ENCODE data around the gene NKAIN4. TPM values are rescaled to one million over a fixed set of nuclear protein-coding genes. Genes with fewer than 3 reads are reported as not detected.

The NKAIN4 gene
- total RNA-seq, 1 experiment from 2014 or later: not detected

DNA sequence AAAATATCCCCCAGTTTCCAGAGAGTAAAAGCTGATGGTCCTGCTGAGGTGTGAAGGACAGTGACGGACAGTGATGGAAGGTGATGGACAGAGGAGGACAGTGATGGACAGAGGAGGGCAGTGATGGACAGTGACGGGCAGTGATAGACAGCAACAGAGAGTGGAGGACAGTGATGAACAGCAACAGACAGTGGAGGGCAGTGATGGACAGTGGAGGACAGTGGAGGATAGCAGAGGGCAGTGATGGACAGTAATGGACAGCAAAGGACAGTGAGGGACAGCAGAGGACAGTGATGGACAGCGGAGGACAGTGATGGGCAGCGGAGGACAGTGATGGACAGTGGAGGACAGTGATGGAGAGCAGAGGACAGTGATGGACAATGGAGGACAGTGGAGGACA is 2.7 kb upstream of the NKAIN4 start:
- intact Hi-C loops (cut with micrococcal nuclease; ENCODE audit: unreplicated experiment): no loop called here
- TF ChIP-seq, protein P1, sequence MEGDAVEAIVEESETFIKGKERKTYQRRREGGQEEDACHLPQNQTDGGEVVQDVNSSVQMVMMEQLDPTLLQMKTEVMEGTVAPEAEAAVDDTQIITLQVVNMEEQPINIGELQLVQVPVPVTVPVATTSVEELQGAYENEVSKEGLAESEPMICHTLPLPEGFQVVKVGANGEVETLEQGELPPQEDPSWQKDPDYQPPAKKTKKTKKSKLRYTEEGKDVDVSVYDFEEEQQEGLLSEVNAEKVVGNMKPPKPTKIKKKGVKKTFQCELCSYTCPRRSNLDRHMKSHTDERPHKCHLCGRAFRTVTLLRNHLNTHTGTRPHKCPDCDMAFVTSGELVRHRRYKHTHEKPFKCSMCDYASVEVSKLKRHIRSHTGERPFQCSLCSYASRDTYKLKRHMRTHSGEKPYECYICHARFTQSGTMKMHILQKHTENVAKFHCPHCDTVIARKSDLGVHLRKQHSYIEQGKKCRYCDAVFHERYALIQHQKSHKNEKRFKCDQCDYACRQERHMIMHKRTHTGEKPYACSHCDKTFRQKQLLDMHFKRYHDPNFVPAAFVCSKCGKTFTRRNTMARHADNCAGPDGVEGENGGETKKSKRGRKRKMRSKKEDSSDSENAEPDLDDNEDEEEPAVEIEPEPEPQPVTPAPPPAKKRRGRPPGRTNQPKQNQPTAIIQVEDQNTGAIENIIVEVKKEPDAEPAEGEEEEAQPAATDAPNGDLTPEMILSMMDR (IDR thresholded peaks at IDR 0.05; ENCODE audit: unreplicated experiment): no peak
- Mint-ChIP-seq H3K4me1 (ENCODE audit: low read depth, unreplicated experiment) (no peaks in the 10 kb centered on the region), H3K27me3 (ENCODE audit: unreplicated experiment) (peaks cover 95% of the 10 kb centered on the region), H3K4me3 (ENCODE audit: low read depth, unreplicated experiment) (no peak overlapping the region), H3K9me3 (ENCODE audit: low read depth, unreplicated experiment) (no peaks in the 10 kb centered on the region), H3K36me3 (ENCODE audit: insufficient read depth, unreplicated experiment) (no peaks in the 10 kb centered on the region), H3K27ac (ENCODE audit: unreplicated experiment) (no peak overlapping the region)
- DNase-seq: no peak
- CTCF ChIA-PET: interaction anchor here (0.5 to 1.0 kb wide), 2 partner anchors 9 to 665 kb away, joined by 3 read pairs; no protein-coding TSS in a partner anchor
- no TSS peak for BruUV-seq (replicated peaks)

DNA sequence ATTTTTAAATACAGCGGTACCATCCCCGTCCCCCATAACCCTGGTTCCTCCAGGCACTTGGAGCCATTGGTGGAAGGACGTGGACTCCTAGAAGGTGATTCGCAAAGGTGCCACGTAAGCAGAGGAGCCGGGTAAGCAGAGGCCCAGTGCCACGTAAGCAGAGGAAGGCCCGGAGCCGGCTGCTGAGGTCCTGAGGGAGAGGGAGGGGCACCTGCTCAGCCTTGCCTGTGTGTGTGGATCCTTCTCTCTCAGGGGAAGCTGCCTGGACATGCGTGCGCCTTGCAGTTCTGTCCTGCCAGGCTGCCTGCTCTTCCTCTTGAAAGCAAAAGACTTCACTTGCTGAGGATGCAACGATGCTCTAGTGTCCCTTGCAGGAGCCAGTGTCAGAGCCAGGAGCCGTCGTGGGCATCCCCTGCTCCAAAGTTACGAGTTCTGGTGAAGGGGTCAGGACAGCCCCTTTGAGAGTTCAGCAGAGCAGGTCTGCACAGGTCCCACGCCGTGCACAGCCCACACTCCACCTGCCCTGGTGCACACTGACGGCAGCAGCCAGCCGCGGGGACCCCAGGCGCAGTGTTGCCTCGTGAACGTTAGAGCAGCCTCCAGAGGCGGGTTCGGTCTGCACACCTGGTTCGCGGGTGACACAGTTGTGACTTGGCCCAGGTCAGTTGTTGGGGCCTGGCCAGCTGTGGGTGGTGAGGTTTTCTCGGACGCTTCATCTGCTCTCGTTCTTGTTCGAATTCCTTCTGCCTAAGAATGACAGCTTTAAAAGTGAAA is 1.9 kb upstream of the NKAIN4 start:
- H3K27me3 Mint-ChIP-seq (ENCODE audit: unreplicated experiment): peaks cover 95% of the 10 kb centered on the region
- intact Hi-C loops (cut with micrococcal nuclease; ENCODE audit: unreplicated experiment): no loop called here
- H3K4me1 Mint-ChIP-seq (ENCODE audit: low read depth, unreplicated experiment): no peaks in the 10 kb centered on the region
- no peaks in the 10 kb centered on the region for H3K36me3 Mint-ChIP-seq (ENCODE audit: insufficient read depth, unreplicated experiment)
- TF ChIP-seq, protein P1 (IDR thresholded peaks at IDR 0.05; ENCODE audit: unreplicated experiment): no peak
- H3K27ac Mint-ChIP-seq (ENCODE audit: unreplicated experiment): no peak overlapping the region
- no peak for DNase-seq
- H3K4me3 Mint-ChIP-seq (ENCODE audit: low read depth, unreplicated experiment): no peak overlapping the region
- H3K9me3 Mint-ChIP-seq (ENCODE audit: low read depth, unreplicated experiment): no peaks in the 10 kb centered on the region
- BruUV-seq (replicated peaks): no TSS peak
- CTCF ChIA-PET: interaction anchor here (0.5 to 1.0 kb wide), 2 partner anchors 8 to 666 kb away, joined by 3 read pairs; no protein-coding TSS in a partner anchor

- Mint-ChIP-seq H3K4me3 (ENCODE audit: low read depth, unreplicated experiment) (no peak overlapping the region), H3K36me3 (ENCODE audit: insufficient read depth, unreplicated experiment) (no peaks in the 10 kb centered on the region), H3K4me1 (ENCODE audit: low read depth, unreplicated experiment) (no peaks in the 10 kb centered on the region), H3K9me3 (ENCODE audit: low read depth, unreplicated experiment) (peaks cover 3% of the 10 kb centered on the region), H3K27me3 (ENCODE audit: unreplicated experiment) (peaks cover 94% of the 10 kb centered on the region), H3K27ac (ENCODE audit: unreplicated experiment) (no peak overlapping the region)
- no TSS peak for BruUV-seq (replicated peaks)
- no peak for DNase-seq
- TF ChIP-seq, protein P1 (IDR thresholded peaks at IDR 0.05; ENCODE audit: unreplicated experiment): no peak
- CTCF ChIA-PET: interaction anchor here (0.5 to 1.3 kb wide), 3 partner anchors 8 to 31 kb away, joined by 4 to 12 read pairs (median 4); no protein-coding TSS in a partner anchor
- intact Hi-C loops (cut with micrococcal nuclease; ENCODE audit: unreplicated experiment): loop anchor here (5.0 kb wide), 1 partner anchor 72 kb away; no protein-coding TSS in a partner anchor
Measured at GRCh38 chr20:63254606-63255384, 532 bp upstream of the NKAIN4 start.

- intact Hi-C loops (cut with micrococcal nuclease; ENCODE audit: unreplicated experiment): loop anchor here (5.0 kb wide), 1 partner anchor 71 kb away; no protein-coding TSS in a partner anchor
- DNase-seq: no peak
- Mint-ChIP-seq H3K27ac (ENCODE audit: unreplicated experiment) (no peak overlapping the region), H3K4me3 (ENCODE audit: low read depth, unreplicated experiment) (no peak overlapping the region), H3K9me3 (ENCODE audit: low read depth, unreplicated experiment) (peaks cover 3% of the 10 kb centered on the region), H3K4me1 (ENCODE audit: low read depth, unreplicated experiment) (no peaks in the 10 kb centered on the region), H3K36me3 (ENCODE audit: insufficient read depth, unreplicated experiment) (no peaks in the 10 kb centered on the region), H3K27me3 (ENCODE audit: unreplicated experiment) (peaks cover 94% of the 10 kb centered on the region)
- no TSS peak for BruUV-seq (replicated peaks)
- TF ChIP-seq, protein P1 (IDR thresholded peaks at IDR 0.05; ENCODE audit: unreplicated experiment): no peak
- CTCF ChIA-PET: interaction anchor here (0.8 to 3.2 kb wide), 5 partner anchors 15 to 34 kb away, joined by 3 to 9 read pairs (median 6); no protein-coding TSS in a partner anchor
Measured at GRCh38 chr20:63253438-63254231, 628 bp downstream of the NKAIN4 start.
